ENCODE data around the gene FNDC3B. TPM values are rescaled to one million over a fixed set of nuclear protein-coding genes. Genes with fewer than 3 reads are reported as not detected.

Gene FNDC3B
- total and polyA plus RNA-seq, 2 donors (not counting 3 experiments of a cell fraction or from before 2014, with no cell fraction given), result 91.6 to 295 TPM

- POLR2A ChIA-PET, result no interaction called here
- intact Hi-C loops (cut with micrococcal nuclease) (no loop called here), dilution Hi-C loops (cut with MboI; ENCODE audit: extremely low pct_ligation_motif_present, low sequenced_read_pairs) (no loop called here)
- BruUV-seq (replicated peaks), result no TSS peak
- no peak for TF ChIP-seq POLR2A (IDR thresholded peaks at IDR 0.05; ENCODE audit: low read depth, low read length)
- TF ChIP-seq MYC (IDR thresholded peaks at IDR 0.05; ENCODE audit: low read depth, low read length), result no peak
- no peak for TF ChIP-seq GATA2 (IDR thresholded peaks at IDR 0.05; ENCODE audit: insufficient read depth, insufficient read length, low read depth, low read length)
- no peak for TF ChIP-seq MAX (IDR thresholded peaks at IDR 0.05; ENCODE audit: insufficient read depth, insufficient read length)
- no peak for TF ChIP-seq JUN (IDR thresholded peaks at IDR 0.05; ENCODE audit: borderline replicate concordance, insufficient read depth, insufficient read length, low read depth)
- no peak for TF ChIP-seq EZH2 (IDR thresholded peaks at IDR 0.05; ENCODE audit: borderline replicate concordance, low read depth, low read length, severe bottlenecking)
- TF ChIP-seq CTCF (IDR thresholded peaks at IDR 0.05; ENCODE audit: extremely low read depth in 1 of 2, insufficient read depth in 1 of 2, low read depth in 1 of 2, low read length in 2 of 2), result no peak
- TF ChIP-seq POLR2AphosphoS5 (IDR thresholded peaks at IDR 0.05; ENCODE audit: insufficient read depth, low read depth, low read length), result no peak
- no peak for TF ChIP-seq FOS (IDR thresholded peaks at IDR 0.05; ENCODE audit: borderline replicate concordance, insufficient read depth, low read length)
- no peak for DNase-seq (ENCODE audit: low read depth, low spot score)
- no peaks in the 10 kb centered on the region for H3K9me1 ChIP-seq (replicated peaks; ENCODE audit: control insufficient read depth, extremely low read depth, insufficient read depth, low read length)
- H3K4me3 ChIP-seq (replicated peaks in 1 of 3; ENCODE audit: insufficient read depth in 1 of 3, low read depth in 1 of 3, low read length in 3 of 3), result no peak overlapping the region
- CTCF ChIA-PET, result interaction anchor here (1.1 to 1.2 kb wide), 2 partner anchors 92 to 199 kb away, joined by 4 read pairs; no protein-coding TSS in a partner anchor
- no peaks in the 10 kb centered on the region for H3K9me3 ChIP-seq (replicated peaks; ENCODE audit: control insufficient read depth, insufficient read depth, low read length)
- no peak overlapping the region for H2AFZ ChIP-seq (ENCODE audit: low read depth, low read length)
- H3K4me1 ChIP-seq (ENCODE audit: control insufficient read depth, extremely low read depth, insufficient read depth, low read length), result peaks cover 79% of the 10 kb centered on the region
- no peaks in the 10 kb centered on the region for H4K20me1 ChIP-seq (replicated peaks; ENCODE audit: control insufficient read depth, extremely low read depth, insufficient read depth, low read length)
- peak overlapping the region; percentile 45 for H3K27ac ChIP-seq (ENCODE audit: insufficient read depth, low read depth, low read length)
- FAIRE-seq, result no peak
- no peak overlapping the region for H3K4me2 ChIP-seq (ENCODE audit: insufficient read depth, low read length)
- H3K36me3 ChIP-seq (ENCODE audit: control insufficient read depth in 2 of 2, extremely low read depth in 1 of 2, insufficient read depth in 2 of 2, low read length in 2 of 2), result peaks cover 4 to 8% of the 10 kb centered on the region in 2 experiments
- H3K9ac ChIP-seq (replicated peaks; ENCODE audit: extremely low read depth, insufficient read depth, low read length), result no peak overlapping the region
- no peaks in the 10 kb centered on the region for H3K27me3 ChIP-seq (ENCODE audit: control insufficient read depth in 2 of 2, insufficient read depth in 2 of 2, low read length in 2 of 2)
- peaks cover 64% of the 10 kb centered on the region for H3K79me2 ChIP-seq (ENCODE audit: control insufficient read depth, insufficient read depth, low read length)
Observed at GRCh38 chr3:172133838-172134237, 94.5 kb downstream of the FNDC3B start.
